ENCODE measurements around the gene DNLZ. TPM values are rescaled to one million over a fixed set of nuclear protein-coding genes. Genes with fewer than 3 reads are reported as not detected.

The DNLZ gene
- total and polyA plus RNA-seq, 2 donors (not counting 1 experiment from before 2014, with no cell fraction given), result 7.4 to 14.2 TPM

DNA sequence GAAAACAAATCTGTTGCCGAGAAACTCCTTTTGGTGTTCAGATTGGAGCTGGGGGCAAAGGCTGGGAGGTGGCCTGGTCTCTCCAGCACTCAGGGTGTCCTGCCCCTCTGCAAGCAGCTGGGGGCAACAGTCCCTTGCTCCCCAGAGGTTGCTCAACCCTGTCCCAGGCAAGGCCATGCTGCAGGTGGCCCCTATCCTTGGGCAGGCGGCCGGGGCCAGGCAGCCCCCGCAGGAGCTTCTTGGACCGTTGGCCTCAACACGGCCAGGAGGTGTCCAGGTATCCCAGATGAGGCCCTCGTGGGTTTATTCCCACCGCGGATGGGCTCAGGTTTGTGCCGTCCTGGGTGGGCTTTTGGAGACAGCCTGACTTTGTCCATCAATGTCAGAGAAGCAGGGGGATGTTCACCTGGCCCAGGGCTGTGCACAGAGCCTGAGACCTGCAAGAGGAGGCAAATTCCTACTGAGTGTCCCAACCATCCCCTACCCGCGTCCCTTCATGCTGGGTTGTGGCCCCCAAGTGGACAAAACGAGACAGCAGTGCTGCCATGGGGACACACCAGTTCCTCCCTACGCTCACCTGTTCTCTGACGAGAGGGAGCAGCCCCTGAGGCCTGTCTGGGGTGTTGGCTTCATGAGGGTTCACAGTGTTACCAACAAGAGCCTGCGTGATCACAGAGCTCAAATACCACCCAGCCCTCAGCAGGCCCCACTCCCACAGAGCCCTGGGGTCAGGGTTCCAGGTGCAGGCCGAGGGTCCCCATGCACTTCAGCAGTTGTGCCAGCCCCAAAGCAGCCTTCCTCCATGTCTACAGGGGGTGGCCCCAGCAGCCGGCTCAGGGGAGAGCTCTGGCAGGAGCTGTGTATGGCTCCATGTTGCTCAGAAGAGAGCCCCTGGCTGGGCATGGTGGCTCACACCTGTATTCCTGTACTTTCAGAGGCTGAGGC lies 50.2 kb downstream of the DNLZ start:
- Histone ChIP-seq H3K4me3 (replicated peaks in 1 of 4; ENCODE audit: control extremely low read depth in 1 of 4, insufficient read depth in 1 of 4, low read depth in 3 of 4, low read length in 4 of 4) (no peak overlapping the region), H3K4me1 (ENCODE audit: control insufficient read depth, extremely low read depth, insufficient read depth, low read length) (no peaks in the 10 kb centered on the region), H3K9ac (ENCODE audit: insufficient read depth, low read length) (no peak overlapping the region), H2AFZ (ENCODE audit: low read length) (no peak overlapping the region), H3K4me2 (ENCODE audit: extremely low read depth, insufficient read depth, low read length) (no peak overlapping the region), H3K27ac (ENCODE audit: insufficient read depth, low read length) (no peak overlapping the region), H3K27me3 (ENCODE audit: control insufficient read depth, insufficient read depth, low read length) (no peaks in the 10 kb centered on the region), H3K9me3 (ENCODE audit: control insufficient read depth, insufficient read depth, low read depth, low read length) (no peaks in the 10 kb centered on the region), H4K20me1 (ENCODE audit: control insufficient read depth, extremely low read depth, insufficient read depth, low read length) (no peaks in the 10 kb centered on the region), H3K36me3 (ENCODE audit: control insufficient read depth, insufficient read depth, low read length) (no peaks in the 10 kb centered on the region), H3K79me2 (ENCODE audit: control insufficient read depth, insufficient read depth, low read length) (no peaks in the 10 kb centered on the region)
- no peak for TF ChIP-seq EZH2 (IDR thresholded peaks at IDR 0.05; ENCODE audit: low read length, missing control alignments)
- TF ChIP-seq, protein P1, sequence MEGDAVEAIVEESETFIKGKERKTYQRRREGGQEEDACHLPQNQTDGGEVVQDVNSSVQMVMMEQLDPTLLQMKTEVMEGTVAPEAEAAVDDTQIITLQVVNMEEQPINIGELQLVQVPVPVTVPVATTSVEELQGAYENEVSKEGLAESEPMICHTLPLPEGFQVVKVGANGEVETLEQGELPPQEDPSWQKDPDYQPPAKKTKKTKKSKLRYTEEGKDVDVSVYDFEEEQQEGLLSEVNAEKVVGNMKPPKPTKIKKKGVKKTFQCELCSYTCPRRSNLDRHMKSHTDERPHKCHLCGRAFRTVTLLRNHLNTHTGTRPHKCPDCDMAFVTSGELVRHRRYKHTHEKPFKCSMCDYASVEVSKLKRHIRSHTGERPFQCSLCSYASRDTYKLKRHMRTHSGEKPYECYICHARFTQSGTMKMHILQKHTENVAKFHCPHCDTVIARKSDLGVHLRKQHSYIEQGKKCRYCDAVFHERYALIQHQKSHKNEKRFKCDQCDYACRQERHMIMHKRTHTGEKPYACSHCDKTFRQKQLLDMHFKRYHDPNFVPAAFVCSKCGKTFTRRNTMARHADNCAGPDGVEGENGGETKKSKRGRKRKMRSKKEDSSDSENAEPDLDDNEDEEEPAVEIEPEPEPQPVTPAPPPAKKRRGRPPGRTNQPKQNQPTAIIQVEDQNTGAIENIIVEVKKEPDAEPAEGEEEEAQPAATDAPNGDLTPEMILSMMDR (conservative IDR thresholded peaks at IDR 0.05 in 1 of 2, IDR thresholded peaks at IDR 0.05 in 1 of 2; ENCODE audit: low read depth in 1 of 2, low read length in 2 of 2), result no peak
- DNase-seq (ENCODE audit: low read depth in 2 of 2), result no peak

DNA sequence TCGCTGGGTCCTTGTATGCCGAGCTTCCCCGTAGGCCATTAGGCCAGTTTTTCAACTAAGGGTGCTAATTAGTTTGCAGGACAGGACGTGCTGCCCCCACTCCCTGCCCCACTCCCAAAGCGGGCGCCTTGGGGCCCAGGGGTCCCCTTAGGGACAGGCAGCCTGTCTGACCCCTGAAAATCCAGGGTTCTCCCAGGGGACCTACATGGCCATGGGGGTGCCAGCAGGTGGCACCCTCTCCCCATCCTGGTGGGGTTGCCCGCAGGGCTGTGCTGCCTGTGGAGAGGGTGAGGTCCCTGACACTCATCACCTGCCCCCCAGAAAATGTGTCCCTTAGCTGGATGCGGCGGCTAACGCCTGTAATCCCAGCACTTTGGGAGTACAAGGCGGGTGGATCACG lies 51.1 kb downstream of the DNLZ start:
- Histone ChIP-seq H4K20me1 (ENCODE audit: control insufficient read depth, extremely low read depth, insufficient read depth, low read length) (no peaks in the 10 kb centered on the region), H3K79me2 (ENCODE audit: control insufficient read depth, insufficient read depth, low read length) (no peaks in the 10 kb centered on the region), H3K36me3 (ENCODE audit: control insufficient read depth, insufficient read depth, low read length) (no peaks in the 10 kb centered on the region), H3K27ac (ENCODE audit: insufficient read depth, low read length) (no peak overlapping the region), H3K9me3 (ENCODE audit: control insufficient read depth, insufficient read depth, low read depth, low read length) (no peaks in the 10 kb centered on the region), H3K4me2 (ENCODE audit: extremely low read depth, insufficient read depth, low read length) (no peak overlapping the region), H3K9ac (ENCODE audit: insufficient read depth, low read length) (no peak overlapping the region), H3K27me3 (ENCODE audit: control insufficient read depth, insufficient read depth, low read length) (no peaks in the 10 kb centered on the region), H2AFZ (ENCODE audit: low read length) (no peak overlapping the region), H3K4me1 (ENCODE audit: control insufficient read depth, extremely low read depth, insufficient read depth, low read length) (no peaks in the 10 kb centered on the region), H3K4me3 (replicated peaks in 1 of 4; ENCODE audit: control extremely low read depth in 1 of 4, insufficient read depth in 1 of 4, low read depth in 3 of 4, low read length in 4 of 4) (no peak overlapping the region)
- peak; percentile 32 to 68 for DNase-seq (ENCODE audit: low read depth in 2 of 2)
- no peak for TF ChIP-seq EZH2 (IDR thresholded peaks at IDR 0.05; ENCODE audit: low read length, missing control alignments)
- TF ChIP-seq, protein P1 (conservative IDR thresholded peaks at IDR 0.05 in 1 of 2, IDR thresholded peaks at IDR 0.05 in 1 of 2; ENCODE audit: low read depth in 1 of 2, low read length in 2 of 2), result peak; percentile 69 to 86

DNA sequence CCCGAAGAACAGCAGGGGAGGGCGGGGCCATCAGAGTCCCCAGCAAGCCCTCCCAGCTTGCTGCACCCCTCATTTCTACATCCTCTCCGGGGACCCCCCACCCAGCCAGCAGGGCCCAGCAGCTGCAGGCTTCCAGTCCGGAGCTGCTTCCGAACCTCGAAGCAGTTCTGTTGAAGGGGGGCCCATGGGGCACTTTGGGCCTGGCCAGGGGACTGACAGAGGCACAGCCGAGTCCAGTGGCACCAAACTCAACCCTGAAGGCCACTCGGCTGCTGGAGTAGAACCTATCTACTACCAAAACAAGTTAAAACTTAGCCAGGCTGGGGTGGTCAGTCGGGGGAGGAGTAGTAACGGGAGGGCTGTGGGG lies 51.6 kb downstream of the DNLZ start:
- TF ChIP-seq, protein P1 (conservative IDR thresholded peaks at IDR 0.05 in 1 of 2, IDR thresholded peaks at IDR 0.05 in 1 of 2; ENCODE audit: low read depth in 1 of 2, low read length in 2 of 2), result no peak
- no peak for TF ChIP-seq EZH2 (IDR thresholded peaks at IDR 0.05; ENCODE audit: low read length, missing control alignments)
- no peak for DNase-seq (ENCODE audit: low read depth in 2 of 2)
- Histone ChIP-seq H3K9me3 (ENCODE audit: control insufficient read depth, insufficient read depth, low read depth, low read length) (no peaks in the 10 kb centered on the region), H3K4me3 (replicated peaks in 1 of 4; ENCODE audit: control extremely low read depth in 1 of 4, insufficient read depth in 1 of 4, low read depth in 3 of 4, low read length in 4 of 4) (no peak overlapping the region), H3K36me3 (ENCODE audit: control insufficient read depth, insufficient read depth, low read length) (no peaks in the 10 kb centered on the region), H3K9ac (ENCODE audit: insufficient read depth, low read length) (no peak overlapping the region), H3K27me3 (ENCODE audit: control insufficient read depth, insufficient read depth, low read length) (no peaks in the 10 kb centered on the region), H3K27ac (ENCODE audit: insufficient read depth, low read length) (no peak overlapping the region), H4K20me1 (ENCODE audit: control insufficient read depth, extremely low read depth, insufficient read depth, low read length) (no peaks in the 10 kb centered on the region), H3K4me1 (ENCODE audit: control insufficient read depth, extremely low read depth, insufficient read depth, low read length) (no peaks in the 10 kb centered on the region), H3K4me2 (ENCODE audit: extremely low read depth, insufficient read depth, low read length) (no peak overlapping the region), H3K79me2 (ENCODE audit: control insufficient read depth, insufficient read depth, low read length) (no peaks in the 10 kb centered on the region), H2AFZ (ENCODE audit: low read length) (no peak overlapping the region)

All from fibroblast of lung (primary cell).